ENCODE results near the gene SLC2A9.

- TF ChIP-seq CTCF (IDR thresholded peaks at IDR 0.05; ENCODE audit: low read depth, low read length): no peak
- no peak for TF ChIP-seq EZH2phosphoT487 (IDR thresholded peaks at IDR 0.05; ENCODE audit: low read depth)
Measured at GRCh38 chr4:10054571-10055041, 33.3 kb upstream of the SLC2A9 start.

Data from OCI-LY3 (cell line).